Activated CD8-positive, alpha-beta T cell treated with anti-CD3 and anti-CD28 coated beads for 36 hours (primary cell): Measurements from ENCODE around the gene ESRRB. TPM values are rescaled to one million over a fixed set of nuclear protein-coding genes. Genes with fewer than 3 reads are reported as not detected.

ENCODE experiments used
- ATAC-seq: fragments of 200-7000 bp; cut with Tn5 transposase; one replicate; pipeline ENCODE4 v1.10.0; 2021; ENCODE audit warnings: mild to moderate bottlenecking, moderate library complexity
- CTCF ChIA-PET: fragments of 350-600 bp; sonication (Branson Sonifier 250); formaldehyde crosslinking; loops from one replicate; lab custom pipeline; 2021; ENCODE audit warnings: antibody characterized with exemption; lab: Charles Lee
- POLR2A ChIA-PET: fragments of 350-600 bp; sonication (Branson Sonifier 250); formaldehyde crosslinking; loops from one replicate; lab custom pipeline; 2021; ENCODE audit warnings: antibody characterized with exemption; lab: Charles Lee
- DNase-seq: peaks from one replicate; pipeline ENCODE4 v3.0.0-alpha.2; 2020
- H3K27ac Mint-ChIP-seq: one replicate; pipeline ENCODE4 v1.8.0; 2021; ENCODE audit warnings: mild to moderate bottlenecking, mixed read lengths
- H3K27me3 Mint-ChIP-seq: one replicate; pipeline ENCODE4 v1.8.0; 2021; ENCODE audit warnings: mixed read lengths
- H3K36me3 Mint-ChIP-seq: one replicate; pipeline ENCODE4 v1.8.0; 2021; ENCODE audit warnings: low read depth, mixed read lengths
- H3K4me1 Mint-ChIP-seq: one replicate; pipeline ENCODE4 v1.8.0; 2021; ENCODE audit warnings: low read depth, mixed read lengths
- H3K4me3 Mint-ChIP-seq: one replicate; pipeline ENCODE4 v1.8.0; 2021; ENCODE audit warnings: mild to moderate bottlenecking, moderate library complexity, mixed read lengths
- H3K9me3 Mint-ChIP-seq: one replicate; pipeline ENCODE4 v1.8.0; 2021; ENCODE audit warnings: mixed read lengths
- CTCF ChIP-seq: fragments of 200-600 bp; IDR thresholded peaks from one replicate; pipeline ENCODE4 v1.8.0; 2022; ENCODE audit warnings: antibody characterized with exemption, mild to moderate bottlenecking
- intact Hi-C: fragments of 100-400 bp; cut with micrococcal nuclease; formaldehyde crosslinking; loops from one replicate; pipeline ENCODE4 v1.10.0; 2022
- total RNA-seq, 2 experiments: library from RNA; stranded (reverse); gene quantifications; one replicate each; pipeline ENCODE4 v1.2.3, GENCODE V29; 2021

Gene ESRRB
- total RNA-seq, 2 experiments from 2014 or later: 0.18 to 0.27 TPM

GRCh38 chr14:76537906-76538647 is 162.1 kb downstream of the ESRRB start:
- no peak for TF ChIP-seq CTCF
- H3K4me1 Mint-ChIP-seq: no peaks in the 10 kb centered on the region
- DNase-seq (no peak), ATAC-seq (no peak)
- POLR2A ChIA-PET: no interaction called here
- CTCF ChIA-PET: no interaction called here
- intact Hi-C loops: no loop called here
- no peaks in the 10 kb centered on the region for H3K36me3 Mint-ChIP-seq
- no peak overlapping the region for H3K4me3 Mint-ChIP-seq
- no peak overlapping the region for H3K27ac Mint-ChIP-seq
- peaks cover 9% of the 10 kb centered on the region for H3K27me3 Mint-ChIP-seq
- no peaks in the 10 kb centered on the region for H3K9me3 Mint-ChIP-seq

- H3K27ac Mint-ChIP-seq: no peak overlapping the region
- ChIA-PET CTCF (no interaction called here), POLR2A (no interaction called here)
- intact Hi-C loops: no loop called here
- H3K4me1 Mint-ChIP-seq: no peaks in the 10 kb centered on the region
- H3K4me3 Mint-ChIP-seq: no peak overlapping the region
- DNase-seq (no peak), ATAC-seq (no peak)
- H3K9me3 Mint-ChIP-seq: no peaks in the 10 kb centered on the region
- TF ChIP-seq CTCF: no peak
- no peaks in the 10 kb centered on the region for H3K36me3 Mint-ChIP-seq
- H3K27me3 Mint-ChIP-seq: peaks cover 9% of the 10 kb centered on the region
These were observed 162.7 kb downstream of the ESRRB start for GRCh38 chr14:76538648-76539008.

- no peak for DNase-seq
- Mint-ChIP-seq H3K27ac (no peak overlapping the region), H3K27me3 (peaks cover 9% of the 10 kb centered on the region), H3K4me3 (no peak overlapping the region), H3K36me3 (no peaks in the 10 kb centered on the region), H3K4me1 (no peaks in the 10 kb centered on the region), H3K9me3 (no peaks in the 10 kb centered on the region)
- intact Hi-C loops: no loop called here
- no peak for TF ChIP-seq CTCF
- ChIA-PET POLR2A (no interaction called here), CTCF (no interaction called here)
- no peak for ATAC-seq
These were observed 163.2 kb downstream of the ESRRB start for GRCh38 chr14:76539130-76539529.

GRCh38 chr14:76541594-76542219 is 165.8 kb downstream of the ESRRB start:
- Mint-ChIP-seq H3K27ac (no peak overlapping the region), H3K9me3 (no peaks in the 10 kb centered on the region), H3K36me3 (no peaks in the 10 kb centered on the region), H3K27me3 (peaks cover 9% of the 10 kb centered on the region), H3K4me3 (no peak overlapping the region), H3K4me1 (no peaks in the 10 kb centered on the region)
- ATAC-seq (no peak), DNase-seq (no peak)
- ChIA-PET POLR2A (no interaction called here), CTCF (no interaction called here)
- TF ChIP-seq CTCF: no peak
- intact Hi-C loops: no loop called here

- TF ChIP-seq CTCF: peak; percentile 63
- ATAC-seq (peak; percentile 56), DNase-seq (peak; percentile 34)
- no peak overlapping the region for H3K27ac Mint-ChIP-seq
- intact Hi-C loops: no loop called here
- H3K27me3 Mint-ChIP-seq: peaks cover 3% of the 10 kb centered on the region
- H3K4me3 Mint-ChIP-seq: no peak overlapping the region
- H3K36me3 Mint-ChIP-seq: no peaks in the 10 kb centered on the region
- H3K4me1 Mint-ChIP-seq: no peaks in the 10 kb centered on the region
- CTCF ChIA-PET: no interaction called here
- no peaks in the 10 kb centered on the region for H3K9me3 Mint-ChIP-seq
- POLR2A ChIA-PET: no interaction called here
These were observed 170.7 kb downstream of the ESRRB start for GRCh38 chr14:76546426-76547221.
